Fibroblast of peridontal ligament (primary cell): ENCODE data around the gene KRTAP11-1.

ENCODE experiments used
- DNase-seq: peaks from one replicate; pipeline ENCODE4 v3.0.0-alpha.2; 2010; ENCODE audit errors: extremely low read depth

The KRTAP11-1 gene, protein sequence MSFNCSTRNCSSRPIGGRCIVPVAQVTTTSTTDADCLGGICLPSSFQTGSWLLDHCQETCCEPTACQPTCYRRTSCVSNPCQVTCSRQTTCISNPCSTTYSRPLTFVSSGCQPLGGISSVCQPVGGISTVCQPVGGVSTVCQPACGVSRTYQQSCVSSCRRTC

DNA sequence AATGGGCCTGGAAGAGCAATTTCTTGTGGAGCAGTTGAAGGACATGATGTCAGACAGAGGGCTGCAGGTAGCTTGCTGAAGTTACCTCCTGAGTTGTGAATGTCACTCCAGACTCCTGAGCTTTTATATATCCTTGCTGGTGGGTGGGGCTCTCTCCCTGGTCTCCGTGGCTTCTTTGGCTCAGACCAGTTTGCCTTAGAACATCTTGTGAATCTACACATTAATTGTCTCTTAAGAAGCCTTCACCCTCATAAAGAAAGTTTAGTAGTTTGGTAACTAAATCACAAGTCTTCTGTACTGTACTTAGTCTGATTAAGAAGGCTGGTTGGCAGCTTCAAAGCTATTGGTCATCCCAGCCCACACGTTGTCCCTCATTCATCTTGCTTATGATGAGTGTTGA is at the start of gene KRTAP11-1:
TSS of gene KRTAP11-1 (minus strand) at position 101 of the 400 bp plus-strand sequence. CDS start at position 45, 56 bp downstream.
- DNase-seq = no peak

DNA sequence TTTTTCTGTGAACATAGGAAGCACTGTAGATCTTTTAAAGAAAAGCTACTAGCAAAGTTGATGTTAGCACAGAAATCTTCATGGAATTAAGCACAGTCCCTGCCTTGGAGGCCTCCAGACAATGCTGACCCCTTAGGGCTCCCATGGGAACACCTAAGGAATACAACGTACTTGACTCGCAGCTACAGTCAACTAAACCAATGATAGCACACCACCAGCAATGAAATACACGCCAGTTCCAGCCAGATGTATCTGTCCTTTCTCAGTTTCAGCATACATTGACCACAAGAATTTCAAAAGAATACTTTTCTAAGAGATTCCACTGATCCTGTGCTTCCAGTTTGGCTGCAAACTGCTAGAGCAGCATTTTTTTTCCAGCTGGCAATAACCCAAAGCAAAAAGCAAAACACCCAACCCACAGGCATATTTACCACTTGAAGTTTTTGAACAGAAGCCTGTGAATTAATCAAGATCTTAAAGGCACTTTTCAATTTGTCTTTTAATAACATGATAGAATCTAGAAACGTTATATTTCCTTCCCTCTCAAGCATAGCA is 42.8 kb upstream of the KRTAP11-1 start:
- no peak for DNase-seq

DNA sequence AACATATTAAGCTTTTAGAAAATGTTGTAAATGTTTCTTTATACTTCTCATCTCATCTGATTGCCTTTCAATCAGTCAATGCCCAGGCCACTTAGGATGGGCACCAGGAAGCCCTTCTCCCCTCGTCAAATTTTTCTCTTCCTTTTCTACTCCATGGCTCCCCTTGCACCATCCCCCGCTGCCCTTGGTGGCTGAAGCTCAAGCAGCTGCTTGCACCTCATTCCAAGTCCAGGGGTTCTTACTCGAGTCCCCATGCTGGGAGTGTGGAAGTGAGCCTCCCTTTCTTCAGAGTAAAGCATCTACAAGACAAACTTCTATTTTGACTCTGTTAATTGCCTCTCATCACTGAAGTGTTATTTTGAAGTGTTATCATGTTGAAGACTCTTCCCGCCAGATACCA is 39.7 kb upstream of the KRTAP11-1 start:
- no peak for DNase-seq

DNA sequence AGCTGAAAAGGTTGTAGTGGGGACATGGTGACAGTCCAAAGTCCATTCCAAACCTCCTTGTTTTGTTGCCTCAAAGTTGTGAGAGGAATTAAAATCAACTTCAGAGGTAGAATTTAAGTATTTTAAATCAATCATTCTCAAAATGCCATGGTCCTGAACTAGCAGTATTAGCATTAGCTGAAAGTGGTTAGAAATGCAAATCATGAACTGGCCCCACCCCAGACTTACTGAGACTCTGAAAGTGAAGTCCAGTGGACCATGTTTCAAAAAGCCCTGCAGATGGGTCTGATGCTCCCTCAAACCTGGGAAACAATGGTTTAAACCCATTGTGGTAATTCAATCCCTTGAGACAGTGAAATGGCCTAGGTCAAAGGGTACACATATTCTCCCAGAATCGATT is 36.2 kb upstream of the KRTAP11-1 start:
- DNase-seq = no peak

DNA sequence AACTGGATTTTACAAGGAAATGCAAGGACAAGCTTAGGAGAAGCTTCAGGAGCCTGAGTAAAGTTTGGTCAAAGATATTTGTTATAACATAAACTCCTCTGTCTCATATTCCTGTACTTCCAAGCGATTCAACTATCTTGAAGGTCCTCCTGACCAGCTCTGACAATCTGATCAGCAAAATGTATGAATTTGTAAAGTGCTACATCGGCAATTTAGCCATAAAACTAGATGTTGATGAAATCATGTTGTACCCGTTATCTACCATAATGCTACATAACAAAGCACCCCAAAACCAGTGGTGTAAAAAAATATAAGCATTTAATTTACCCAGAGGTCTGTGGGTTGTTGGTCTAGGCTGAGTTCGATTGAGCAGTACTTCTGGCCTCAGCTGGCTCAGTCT is 19.5 kb upstream of the KRTAP11-1 start:
- DNase-seq = no peak

DNA sequence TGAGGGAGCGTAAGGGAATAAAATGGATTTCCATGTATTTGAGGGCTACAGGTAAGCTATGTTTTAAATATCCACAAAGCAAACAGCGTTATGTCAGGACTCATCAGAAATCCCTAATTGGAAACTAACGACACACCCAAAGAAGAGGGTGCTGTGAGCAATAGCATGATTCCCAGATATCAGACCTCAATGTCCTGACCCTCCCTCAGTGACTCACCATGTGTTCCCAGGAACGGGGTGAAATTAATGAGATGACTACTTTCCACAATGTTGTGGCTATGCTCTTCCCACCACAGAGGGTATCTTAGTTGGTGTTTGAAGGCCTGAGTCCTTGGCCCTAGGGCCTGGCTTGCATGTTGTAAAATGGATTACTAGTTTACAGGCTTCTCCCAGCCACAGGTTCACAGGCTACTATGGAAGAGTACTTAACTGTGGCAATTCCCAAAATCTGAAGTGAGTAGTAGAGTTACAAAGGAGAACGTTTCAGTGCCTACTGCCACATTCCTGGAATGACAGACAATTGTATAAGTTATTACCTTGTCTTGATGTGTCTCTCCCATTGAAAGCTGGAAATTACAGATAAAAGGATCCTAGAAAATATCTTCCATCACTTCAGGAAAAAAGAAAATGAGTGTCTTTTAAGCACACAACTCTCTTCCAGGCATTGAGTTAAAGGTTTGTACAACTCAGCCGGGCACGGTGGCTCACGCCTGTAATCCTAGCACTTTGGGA is 1.7 kb upstream of the KRTAP11-1 start:
- no peak for DNase-seq

DNA sequence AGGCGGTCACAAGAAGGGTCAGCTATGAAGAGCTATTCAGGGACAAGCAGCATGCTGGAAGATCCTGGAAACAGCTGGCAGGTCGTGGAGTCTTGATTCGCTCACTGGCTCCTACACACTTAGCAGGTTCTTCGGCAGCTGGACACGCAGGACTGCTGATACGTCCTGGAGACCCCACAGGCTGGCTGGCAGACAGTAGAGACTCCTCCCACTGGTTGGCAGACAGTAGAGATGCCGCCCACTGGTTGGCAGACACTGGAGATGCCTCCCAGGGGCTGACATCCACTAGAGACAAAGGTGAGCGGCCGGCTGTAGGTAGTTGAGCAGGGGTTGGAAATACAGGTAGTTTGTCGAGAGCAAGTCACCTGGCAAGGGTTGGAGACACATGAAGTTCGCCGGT is 466 bp downstream of the KRTAP11-1 start:
- no peak for DNase-seq

DNA sequence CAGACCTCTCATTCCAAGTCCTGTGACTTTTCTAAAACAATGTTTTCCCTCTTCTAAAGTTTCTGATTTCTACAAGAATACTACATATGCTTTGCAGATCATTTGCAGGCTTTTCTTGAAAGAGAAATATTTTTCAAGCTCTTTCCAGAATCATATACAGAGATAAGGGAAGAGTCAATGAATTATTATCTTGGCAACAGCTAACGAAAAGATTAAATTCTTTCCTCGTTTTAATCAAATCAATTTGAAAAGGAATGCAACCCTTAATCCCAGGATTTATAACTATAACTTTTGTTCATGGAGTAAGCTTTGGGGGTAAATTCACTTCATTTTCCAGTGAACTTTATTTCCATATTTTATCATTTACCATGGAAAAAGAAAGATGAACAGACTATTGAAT is 6.9 kb downstream of the KRTAP11-1 start:
- no peak for DNase-seq

DNA sequence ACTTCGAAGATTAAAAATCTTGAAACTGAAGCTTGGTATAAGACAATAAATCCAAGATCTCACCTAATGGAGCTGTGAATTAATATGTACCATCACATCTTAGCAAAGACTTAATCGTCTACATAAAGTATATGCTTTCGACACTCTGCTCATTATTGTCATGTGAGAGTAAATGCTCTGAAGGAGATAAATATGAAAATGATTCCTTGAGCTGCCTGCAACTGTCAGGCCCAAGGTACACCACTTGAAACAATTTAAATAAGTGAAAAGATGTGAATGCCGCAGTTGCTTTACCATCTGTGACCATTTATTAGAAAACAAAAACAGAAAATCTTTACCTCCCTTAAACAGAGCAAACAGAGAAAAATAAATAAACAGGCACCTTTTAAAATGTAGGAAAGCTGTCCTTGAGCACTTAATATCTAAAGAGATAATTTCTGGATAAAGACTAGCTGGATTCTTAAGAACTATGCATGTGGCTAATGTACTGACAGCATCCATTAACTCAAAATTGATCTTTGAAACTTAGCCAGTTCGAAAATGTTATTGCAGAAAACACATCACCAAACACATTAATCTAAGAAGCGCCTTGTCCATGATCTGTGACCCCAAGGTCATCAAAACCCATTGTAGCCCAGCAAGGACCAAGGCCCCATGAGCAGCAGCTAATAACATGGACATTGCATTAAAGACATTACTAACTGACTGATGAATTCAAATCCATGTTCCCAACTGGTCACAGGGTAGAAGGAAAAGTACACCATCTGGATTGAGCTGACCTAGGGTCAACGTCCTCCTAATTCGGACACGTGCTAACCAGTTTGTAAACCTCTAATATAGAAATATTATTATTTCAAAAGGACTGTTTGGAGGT is 33.5 kb downstream of the KRTAP11-1 start:
- no peak for DNase-seq

DNA sequence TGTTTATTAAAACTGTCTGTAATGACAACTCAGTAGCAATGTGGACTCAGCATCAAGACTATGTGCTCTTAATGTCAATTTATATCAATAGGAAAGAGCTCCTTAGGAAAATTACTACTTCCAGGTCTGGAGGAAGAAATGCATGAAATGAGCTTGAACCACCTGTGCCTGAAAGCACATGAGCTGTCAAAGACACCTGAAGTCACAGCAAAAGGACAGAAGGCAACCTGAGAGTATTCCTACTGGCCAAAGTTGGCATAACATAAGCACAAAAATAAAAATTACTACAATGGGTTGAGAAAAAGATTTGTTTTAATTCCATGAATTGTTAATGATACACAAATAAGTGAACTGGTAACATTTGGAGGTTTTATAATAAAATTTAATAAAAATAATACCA is 38.4 kb downstream of the KRTAP11-1 start:
- DNase-seq = no peak

DNA sequence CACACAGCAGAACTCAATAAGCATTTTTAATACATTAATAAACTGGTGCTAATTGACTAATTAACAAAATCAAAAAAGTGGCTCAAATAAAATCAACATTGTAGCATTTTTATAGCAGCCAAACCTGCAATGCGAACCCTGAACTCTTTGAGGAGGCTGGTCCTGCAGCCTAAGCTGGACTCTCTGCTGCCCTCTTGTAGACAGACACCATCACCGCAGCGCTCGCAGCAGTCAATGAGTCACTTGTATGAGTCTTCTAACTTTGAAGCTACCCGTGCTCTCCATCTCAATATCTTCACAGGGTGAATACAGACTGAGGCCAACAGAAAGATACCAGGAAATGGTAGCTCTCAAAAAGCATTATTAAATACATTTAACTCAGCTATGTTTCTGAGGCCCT is 42.1 kb downstream of the KRTAP11-1 start:
- no peak for DNase-seq

DNA sequence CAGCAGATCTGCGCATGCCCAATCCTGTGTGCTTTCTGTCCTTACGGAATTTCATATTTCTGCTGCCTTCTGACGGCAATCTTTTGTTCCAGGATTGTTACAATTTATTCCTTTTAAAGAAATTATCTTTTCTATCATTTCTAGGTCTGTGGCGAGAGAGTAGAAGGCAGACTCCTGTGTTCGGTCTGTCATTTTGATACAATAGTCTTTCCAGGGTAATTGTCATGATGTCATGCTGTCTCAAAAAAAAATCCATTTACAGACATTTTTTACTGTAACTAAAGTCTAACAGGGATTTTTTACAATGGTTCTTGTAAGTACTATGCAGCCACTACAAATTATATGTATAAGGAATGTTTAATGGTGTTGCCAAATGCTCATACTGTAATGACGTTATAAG is 42.8 kb downstream of the KRTAP11-1 start:
- no peak for DNase-seq

DNA sequence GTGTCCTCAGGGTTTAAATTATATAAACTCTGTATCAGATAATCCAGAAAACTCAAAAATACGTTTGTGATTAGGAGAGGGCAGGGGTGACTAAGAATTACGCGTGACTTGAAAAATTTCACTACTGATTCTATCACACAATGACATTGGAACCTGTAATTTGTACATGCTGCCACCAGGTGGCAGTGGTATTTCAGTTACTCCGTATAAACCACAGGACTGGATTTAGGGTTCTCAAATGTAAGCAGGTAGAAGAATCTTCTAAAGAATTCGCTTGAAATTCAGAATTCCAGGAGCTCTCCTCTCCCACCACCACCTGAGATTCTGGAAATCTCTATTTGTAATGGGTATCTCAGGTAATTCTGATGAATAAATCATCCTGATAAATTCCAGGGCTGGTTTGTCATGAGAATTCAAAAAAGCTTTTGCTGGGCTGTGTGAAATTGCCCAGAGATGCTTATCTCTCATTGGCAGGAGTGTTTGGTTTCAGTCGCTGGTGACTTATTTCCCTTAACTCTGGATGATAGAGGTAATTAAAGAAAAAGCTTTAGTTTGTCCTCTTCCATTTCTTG is 50.1 kb downstream of the KRTAP11-1 start:
- no peak for DNase-seq
